ENCODE results near the gene COL18A1.

COL18A1 gene

GRCh38 chr21:45403133-45403824 lies 1.7 kb upstream of the COL18A1 start:
- DNase-seq: no peak

DNA sequence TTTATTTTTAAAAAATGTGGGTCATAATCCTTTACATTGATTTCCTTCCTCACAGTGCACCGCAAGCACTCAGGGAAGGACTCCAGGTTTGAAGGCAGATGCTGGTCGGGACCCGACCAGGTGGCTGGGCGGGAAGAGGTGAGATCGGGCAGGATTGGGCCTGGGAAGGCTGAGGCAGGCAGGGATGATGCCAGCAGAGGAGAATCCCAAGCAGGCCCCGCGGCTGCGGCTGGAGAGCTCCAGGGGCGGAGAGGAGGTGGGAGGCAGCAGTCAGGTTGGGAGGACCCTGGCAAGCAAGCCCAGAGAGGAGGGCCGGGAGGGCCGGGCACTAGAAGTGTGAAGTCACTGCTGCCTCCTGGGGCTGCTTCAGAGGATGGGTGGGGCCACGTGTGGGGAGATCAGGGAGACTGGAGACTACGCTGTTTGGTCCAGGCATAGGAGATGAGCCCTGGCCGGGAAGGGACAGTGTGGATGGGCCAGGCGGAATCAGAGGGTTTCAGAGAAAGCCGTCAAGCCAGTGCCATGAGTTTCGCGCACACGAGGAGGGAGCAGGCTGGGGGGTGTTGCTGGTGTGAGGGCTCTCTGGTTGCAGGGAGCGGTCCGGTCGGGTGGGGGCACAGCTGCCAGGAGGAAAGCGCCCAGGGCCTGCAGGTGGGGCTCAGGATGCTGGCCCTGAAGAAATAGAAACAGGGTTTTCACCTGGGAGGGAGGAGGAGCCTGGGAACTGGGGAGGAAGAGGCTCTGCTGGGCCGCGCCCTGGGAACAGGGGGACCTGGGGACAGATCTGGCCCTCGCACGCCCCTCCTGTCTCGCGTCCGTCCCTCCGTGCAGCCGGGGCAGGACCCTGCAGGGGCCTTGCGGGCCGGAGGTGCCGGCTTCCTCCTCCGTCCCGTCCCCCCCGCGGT lies 888 bp upstream of the COL18A1 start:
- DNase-seq: no peak

GRCh38 chr21:45405271-45405818 lies 380 bp downstream of the COL18A1 start:
- no peak for DNase-seq

- DNase-seq: no peak
Observed at GRCh38 chr21:45405819-45406762, 1.1 kb downstream of the COL18A1 start.

GRCh38 chr21:45406801-45407628 lies 2.0 kb downstream of the COL18A1 start:
- DNase-seq: no peak

GRCh38 chr21:45407629-45408247 lies 2.8 kb downstream of the COL18A1 start:
- no peak for DNase-seq

GRCh38 chr21:45408271-45408791 lies 3.4 kb downstream of the COL18A1 start:
- DNase-seq: no peak

DNA sequence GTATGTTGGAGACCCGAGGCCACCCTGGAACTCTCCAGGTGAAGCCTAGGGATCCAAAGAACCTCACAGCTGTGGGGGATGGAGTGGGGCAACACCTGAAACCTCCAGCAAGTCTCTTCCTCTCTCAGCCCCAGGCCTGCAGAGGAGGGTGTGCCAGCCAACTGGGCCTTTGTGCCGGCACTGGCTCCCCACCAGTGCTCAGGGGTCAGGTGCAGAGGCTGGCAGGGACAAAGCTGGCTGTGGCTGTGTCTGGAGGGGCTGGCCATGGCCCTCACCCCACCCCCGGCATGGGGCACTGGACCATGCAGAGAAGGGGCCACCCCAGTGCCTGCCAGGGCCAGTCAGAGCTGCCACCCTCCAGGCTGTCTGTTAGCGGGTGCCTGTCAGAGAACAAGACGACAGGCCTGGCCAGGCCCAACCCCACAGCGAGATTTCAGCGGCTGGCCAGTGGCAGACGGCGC lies 3.9 kb downstream of the COL18A1 start:
- no peak for DNase-seq

DNA sequence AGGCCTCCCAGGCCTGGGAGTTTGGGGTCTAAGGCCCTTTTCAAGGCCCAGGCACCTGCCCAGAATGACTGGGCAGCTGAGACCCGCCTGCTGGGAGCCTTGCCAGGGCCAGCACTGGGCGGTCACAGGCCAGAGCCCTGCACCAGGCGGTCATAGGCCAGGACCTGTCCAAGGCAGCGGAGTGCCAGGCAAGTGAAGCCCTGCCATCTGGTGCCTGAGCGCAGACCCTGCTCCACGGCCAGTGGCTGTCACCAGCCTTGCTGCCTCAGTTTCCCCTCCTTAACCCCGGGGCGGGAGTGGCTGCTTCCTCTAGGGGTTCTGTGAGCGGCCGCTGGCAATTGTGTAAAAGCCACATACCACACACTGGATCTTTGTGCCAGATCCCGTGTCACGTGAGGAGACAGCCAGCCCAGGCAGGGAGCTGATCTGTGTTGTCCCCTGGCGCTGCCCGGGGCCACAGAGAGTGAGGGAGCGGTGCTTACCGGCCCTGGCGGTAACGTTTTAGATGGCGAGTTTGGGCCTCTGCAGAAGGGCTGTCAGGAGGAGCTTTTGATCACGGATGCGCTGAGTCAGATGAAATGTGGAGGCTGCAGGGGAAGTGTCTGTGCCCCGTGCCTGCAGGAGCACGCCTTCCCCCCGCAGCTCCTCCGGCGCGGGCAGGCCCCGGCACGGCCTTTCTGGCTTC lies 4.6 kb downstream of the COL18A1 start:
- DNase-seq: no peak

GRCh38 chr21:45410151-45410864 lies 5.3 kb downstream of the COL18A1 start:
- no peak for DNase-seq

DNA sequence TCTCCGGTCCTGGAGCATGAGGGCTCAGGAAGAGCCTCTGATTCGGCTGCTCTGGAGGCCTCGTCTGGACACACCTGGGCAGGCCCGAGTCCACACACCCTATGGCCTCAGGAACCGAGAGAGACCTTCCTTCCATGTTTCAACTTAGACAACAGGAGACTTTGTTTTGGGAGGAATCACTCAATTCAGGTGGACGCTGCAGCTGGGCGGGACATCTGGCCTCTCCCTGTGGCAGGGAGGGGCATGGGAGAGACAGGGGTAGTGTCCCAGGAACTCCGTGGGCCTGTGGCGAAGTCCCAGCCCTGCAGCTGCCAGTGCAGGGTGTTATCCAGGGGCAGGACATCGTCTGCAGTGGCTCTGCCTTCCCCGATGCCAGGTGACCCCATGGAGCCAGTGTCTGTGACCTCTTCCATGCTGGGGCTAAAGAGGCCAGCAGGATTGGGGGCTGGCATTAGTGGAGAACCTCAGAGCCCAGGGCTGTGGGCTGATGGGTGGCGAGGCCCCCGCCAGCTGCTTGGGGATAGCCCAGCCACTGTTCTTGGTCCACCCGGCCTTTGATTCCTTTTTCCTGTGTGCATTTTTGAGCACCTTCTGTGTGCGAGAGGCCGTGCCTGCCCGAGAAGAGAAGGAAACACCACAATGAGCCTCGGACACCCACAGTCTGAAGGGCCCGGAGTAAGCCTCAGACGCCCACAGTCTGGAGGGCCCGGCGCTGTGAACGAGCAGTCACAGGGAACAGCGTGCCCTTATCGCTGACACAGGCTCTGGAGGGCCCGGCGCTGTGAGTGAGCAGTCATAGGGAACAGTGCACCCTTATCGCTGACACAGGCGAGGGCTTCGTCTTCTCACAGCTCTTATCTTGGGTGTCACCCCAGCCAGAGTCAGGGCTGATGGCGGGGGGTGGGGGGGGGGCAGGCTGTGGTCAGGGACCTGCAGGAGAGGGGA lies 6.2 kb downstream of the COL18A1 start:
- DNase-seq: no peak

DNA sequence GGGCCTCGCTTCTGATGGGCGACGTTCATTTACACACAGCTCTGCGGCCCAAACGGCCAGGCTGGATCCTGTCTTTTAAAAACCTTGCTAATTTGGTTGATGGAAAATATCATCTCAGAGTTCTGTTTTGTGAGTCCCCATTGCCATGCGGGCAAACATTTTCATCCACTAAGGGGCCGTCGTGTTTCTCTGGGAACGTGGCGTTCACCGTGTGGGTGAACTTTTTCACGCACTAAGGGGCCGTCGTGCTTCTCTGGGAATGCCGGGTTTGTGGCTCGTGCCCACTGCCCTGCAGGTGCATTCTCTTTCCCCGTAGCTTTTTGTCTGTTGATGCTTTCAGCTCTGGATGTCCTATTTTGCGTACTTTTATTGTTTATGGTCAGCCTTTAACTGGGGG lies 6.8 kb downstream of the COL18A1 start:
- no peak for DNase-seq

DNA sequence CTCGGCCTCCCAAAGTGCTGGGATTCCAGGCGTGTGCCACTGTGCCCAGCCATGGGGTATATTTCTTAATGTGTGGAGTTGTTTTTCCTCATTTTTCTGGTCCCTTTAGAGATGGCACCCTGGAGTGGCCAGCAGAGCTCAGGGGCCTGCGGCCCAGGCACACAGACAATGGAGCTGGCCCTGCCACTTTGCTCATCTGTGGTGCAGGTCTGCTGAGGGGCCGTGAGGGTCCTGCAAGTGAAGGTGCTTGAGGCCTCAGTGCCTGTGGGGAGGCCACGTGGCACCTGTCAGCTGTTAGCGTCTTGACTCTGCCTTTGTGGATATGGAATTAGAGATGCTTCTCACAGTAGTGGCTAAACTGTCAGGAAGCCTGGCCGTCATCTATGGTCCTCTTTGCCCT lies 7.5 kb downstream of the COL18A1 start:
- DNase-seq: no peak

- no peak for DNase-seq
Observed at GRCh38 chr21:45412909-45413611, 8.1 kb downstream of the COL18A1 start.

GRCh38 chr21:45413922-45414321 lies 9.0 kb downstream of the COL18A1 start:
- DNase-seq: no peak

DNA sequence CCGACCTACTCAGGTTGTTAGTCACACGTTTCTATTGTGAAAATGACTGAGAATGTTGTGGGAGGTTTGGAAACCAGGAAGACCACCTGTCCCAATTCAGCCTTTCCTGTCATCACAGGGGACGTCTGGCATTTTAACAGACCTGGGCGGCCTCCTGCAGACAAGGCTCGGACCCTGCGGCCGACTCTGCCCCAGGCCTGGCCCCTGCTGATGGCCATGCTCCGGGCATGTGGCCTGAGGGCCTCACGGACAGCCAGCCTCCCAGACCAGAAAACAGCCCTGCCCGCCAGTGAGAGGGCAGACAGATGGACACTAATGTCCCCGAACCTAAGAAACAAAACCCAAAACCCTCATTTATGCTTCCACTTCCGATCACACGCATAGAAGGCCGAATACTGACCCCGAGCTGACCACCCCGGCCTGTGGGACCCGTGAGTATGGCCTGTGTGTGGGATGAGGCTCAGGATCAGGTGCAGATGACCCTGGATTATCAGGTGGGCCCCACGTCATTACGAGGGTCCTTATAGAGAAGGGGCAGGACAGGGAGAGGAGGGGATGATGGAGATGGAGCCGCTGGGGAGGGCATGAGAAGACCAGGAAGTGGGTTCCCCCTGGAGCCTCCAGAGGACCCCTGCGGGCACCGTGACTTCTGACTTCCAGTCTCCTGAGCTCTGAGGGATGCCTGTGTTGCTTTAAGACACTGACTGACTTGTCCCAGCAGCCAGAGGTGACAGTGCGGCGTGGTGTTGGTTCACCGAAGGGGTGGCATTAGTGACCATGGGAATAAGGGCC lies 9.6 kb downstream of the COL18A1 start:
- DNase-seq: no peak

Measured in CD4-positive, alpha-beta T cell treated with Interleukin-4 for 1 hour (primary cell).